T-helper 9 cell (primary cell): ENCODE measurements around the gene CIAO2B.
"Not testable (repeated sequence)": the region's sequence is repeated elsewhere in the genome, so short reads cannot be mapped to it uniquely, and the experiment has no call there.

Source experiments
- DNase-seq: peaks from one replicate; pipeline ENCODE4 v3.0.0-alpha.2; 2020

CIAO2B gene

GRCh38 chr16:66955363-66956153 lies 21.4 kb upstream of the CIAO2B start:
- not testable (repeated sequence) for DNase-seq

- DNase-seq: peak; percentile 66
Measured at GRCh38 chr16:66954097-66954659, 20.0 kb upstream of the CIAO2B start.

GRCh38 chr16:66953462-66954096 lies 19.4 kb upstream of the CIAO2B start:
- DNase-seq: no peak

- DNase-seq: no peak
Measured at GRCh38 chr16:66952430-66953110, 18.4 kb upstream of the CIAO2B start.

GRCh38 chr16:66950971-66951790 lies 17.0 kb upstream of the CIAO2B start:
- no peak for DNase-seq

- no peak for DNase-seq
Measured at GRCh38 chr16:66950437-66950836, 16.2 kb upstream of the CIAO2B start.

- DNase-seq: no peak
Measured at GRCh38 chr16:66949472-66949871, 15.3 kb upstream of the CIAO2B start.

GRCh38 chr16:66948837-66949225 lies 14.6 kb upstream of the CIAO2B start:
- no peak for DNase-seq

GRCh38 chr16:66948134-66948836 lies 14.1 kb upstream of the CIAO2B start:
- DNase-seq: no peak

- DNase-seq: peak; percentile 83
Measured at GRCh38 chr16:66947302-66948065, 13.3 kb upstream of the CIAO2B start.

GRCh38 chr16:66946974-66947301 lies 12.7 kb upstream of the CIAO2B start:
- no peak for DNase-seq

GRCh38 chr16:66946541-66946940 lies 12.3 kb upstream of the CIAO2B start:
- DNase-seq: no peak

GRCh38 chr16:66945939-66946338 lies 11.7 kb upstream of the CIAO2B start:
- no peak for DNase-seq

GRCh38 chr16:66944971-66945370 lies 10.8 kb upstream of the CIAO2B start:
- not testable (repeated sequence) for DNase-seq

- no peak for DNase-seq
Measured at GRCh38 chr16:66944054-66944441, 9.8 kb upstream of the CIAO2B start.

GRCh38 chr16:66943426-66944053 lies 9.3 kb upstream of the CIAO2B start:
- no peak for DNase-seq

GRCh38 chr16:66942981-66943380 lies 8.8 kb upstream of the CIAO2B start:
- no peak for DNase-seq

GRCh38 chr16:66940236-66940635 lies 6.0 kb upstream of the CIAO2B start:
- DNase-seq: no peak

GRCh38 chr16:66939366-66939765 lies 5.2 kb upstream of the CIAO2B start:
- no peak for DNase-seq

GRCh38 chr16:66937725-66938337 lies 3.6 kb upstream of the CIAO2B start:
- no peak for DNase-seq
